ENCODE measurements around the gene ITGB1.
"Not testable (repeated sequence)": the region's sequence is repeated elsewhere in the genome, so short reads cannot be mapped to it uniquely, and the experiment has no call there.

GRCh38 chr10:32909970-32910369, 48.1 kb downstream of the ITGB1 start:
- TF ChIP-seq HDAC6 (IDR thresholded peaks at IDR 0.05; ENCODE audit: low read depth, low read length); CTCF (IDR thresholded peaks at IDR 0.05; ENCODE audit: control extremely low read depth in 1 of 3, insufficient read depth in 1 of 3, low read depth in 1 of 3, low read length in 3 of 3); TEAD4 (IDR thresholded peaks at IDR 0.05; ENCODE audit: low read depth, low read length); USF2 (IDR thresholded peaks at IDR 0.05; ENCODE audit: low read length); POLR2A (IDR thresholded peaks at IDR 0.05; ENCODE audit: control extremely low read depth in 1 of 2, low read depth in 2 of 2, low read length in 2 of 2); SIN3A (conservative IDR thresholded peaks at IDR 0.05 in 1 of 2, IDR thresholded peaks at IDR 0.05 in 1 of 2; ENCODE audit: low read depth in 1 of 2, low read length in 2 of 2): not testable (repeated sequence)

Data from H1 (cell line).